Testis (tissue), 2 donors: Measurements from ENCODE around the gene RAPGEF6.

Experiments used
- POLR2A ChIP-seq: fragments of 450-650 bp; IDR thresholded peaks from one replicate; pipeline ENCODE4 v1.6.1; 2017; ENCODE audit warnings: antibody characterized with exemption, mild to moderate bottlenecking, moderate library complexity
- TF ChIP-seq, protein P1 (sequence below), 3 experiments: fragments of 450-650 bp in 2 of 3; fragments of 200-600 bp in 1 of 3; sonication (generic) in 1 of 3; IDR thresholded peaks; one replicate each; pipeline ENCODE4 v1.5.1; 2016 to 2019; ENCODE audit warnings: antibody characterized with exemption in 3 of 3, mild to moderate bottlenecking in 2 of 3, moderate library complexity in 1 of 3

DNA sequence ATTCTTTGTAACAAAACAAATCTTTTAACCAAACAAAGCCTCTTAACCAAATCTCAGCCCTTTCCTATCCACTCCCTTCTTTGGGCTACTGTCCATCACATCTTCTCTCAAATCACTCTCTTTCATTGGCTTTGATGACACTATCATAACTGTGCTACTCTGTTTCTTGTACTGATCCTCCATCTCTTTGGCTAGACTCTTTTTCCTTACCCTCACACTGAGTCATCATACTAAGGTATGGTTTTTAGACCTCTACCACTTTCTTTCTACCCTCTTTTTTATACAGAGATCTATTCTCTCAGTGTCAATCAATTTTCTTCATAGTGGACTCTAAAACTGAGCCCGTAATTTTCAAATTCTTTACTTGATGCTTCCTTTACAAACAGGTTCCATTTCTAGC lies 174.9 kb downstream of the RAPGEF6 start:
- TF ChIP-seq POLR2A = no peak
- TF ChIP-seq, protein P1, sequence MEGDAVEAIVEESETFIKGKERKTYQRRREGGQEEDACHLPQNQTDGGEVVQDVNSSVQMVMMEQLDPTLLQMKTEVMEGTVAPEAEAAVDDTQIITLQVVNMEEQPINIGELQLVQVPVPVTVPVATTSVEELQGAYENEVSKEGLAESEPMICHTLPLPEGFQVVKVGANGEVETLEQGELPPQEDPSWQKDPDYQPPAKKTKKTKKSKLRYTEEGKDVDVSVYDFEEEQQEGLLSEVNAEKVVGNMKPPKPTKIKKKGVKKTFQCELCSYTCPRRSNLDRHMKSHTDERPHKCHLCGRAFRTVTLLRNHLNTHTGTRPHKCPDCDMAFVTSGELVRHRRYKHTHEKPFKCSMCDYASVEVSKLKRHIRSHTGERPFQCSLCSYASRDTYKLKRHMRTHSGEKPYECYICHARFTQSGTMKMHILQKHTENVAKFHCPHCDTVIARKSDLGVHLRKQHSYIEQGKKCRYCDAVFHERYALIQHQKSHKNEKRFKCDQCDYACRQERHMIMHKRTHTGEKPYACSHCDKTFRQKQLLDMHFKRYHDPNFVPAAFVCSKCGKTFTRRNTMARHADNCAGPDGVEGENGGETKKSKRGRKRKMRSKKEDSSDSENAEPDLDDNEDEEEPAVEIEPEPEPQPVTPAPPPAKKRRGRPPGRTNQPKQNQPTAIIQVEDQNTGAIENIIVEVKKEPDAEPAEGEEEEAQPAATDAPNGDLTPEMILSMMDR (IDR thresholded peaks at IDR 0.05) = no peak
